ENCODE data around the gene OR6S1. TPM values are rescaled to one million over a fixed set of nuclear protein-coding genes. Genes with fewer than 3 reads are reported as not detected.

Gene OR6S1
- total and polyA plus RNA-seq, 7 experiments from 2014 or later, result not detected

- peaks cover 25 to 44% (median 35%) of the 10 kb centered on the region in 7 donors for H3K4me1 Mint-ChIP-seq
- Histone ChIP-seq H3K27ac (ENCODE audit: low read depth, low read length) (no peak overlapping the region), H3K27me3 (ENCODE audit: control insufficient read depth in 2 of 2, insufficient read depth in 2 of 2, low read length in 2 of 2) (peaks cover 3 to 18% of the 10 kb centered on the region in 2 donors), H3K4me3 (ENCODE audit: low read length) (no peak overlapping the region), H3K36me3 (ENCODE audit: control insufficient read depth in 2 of 3, insufficient read depth in 3 of 3, low read length in 3 of 3) (no peaks in the 10 kb centered on the region), H3K4me1 (ENCODE audit: control insufficient read depth in 2 of 2, insufficient read depth in 2 of 2, low read length in 2 of 2) (peaks cover 0 to 7% of the 10 kb centered on the region in 2 donors), H3K9me3 (ENCODE audit: control insufficient read depth in 2 of 3, low read length in 3 of 3) (no peaks in the 10 kb centered on the region)
- intact Hi-C loops (cut with micrococcal nuclease), result no loop called here
- CTCF ChIA-PET, result interaction anchor here (0.9 to 2.5 kb wide), 8 partner anchors 24 to 267 kb away, joined by 3 to 17 read pairs (median 3); no protein-coding TSS in a partner anchor
- peaks cover 54 to 70% (median 64%) of the 10 kb centered on the region in 5 donors for H3K27me3 Mint-ChIP-seq
- peaks cover 0 to 5% (median 0%) of the 10 kb centered on the region in 11 donors for H3K9me3 Mint-ChIP-seq
- peak overlapping the region in 4 of 10 donors; percentile 2 to 25 (median 12) for H3K4me3 Mint-ChIP-seq
- peak overlapping the region in 1 of 9 donors; percentile 25 for H3K27ac Mint-ChIP-seq
- peaks cover 0 to 7% (median 0%) of the 10 kb centered on the region in 5 donors for H3K36me3 Mint-ChIP-seq
- DNase-seq, result peak in 3 of 9 donors; percentile 17 to 33 (median 22)
- POLR2A ChIA-PET, result interaction anchor here (0.6 to 1.1 kb wide), 2 partner anchors 21 to 24 kb away, joined by 3 to 4 read pairs; no protein-coding TSS in a partner anchor
- ATAC-seq, result peak; percentile 73
Measured at GRCh38 chr14:20657216-20658211, 16.0 kb upstream of the OR6S1 start.

GRCh38 chr14:20656274-20656673 is 14.8 kb upstream of the OR6S1 start:
- H3K9me3 Mint-ChIP-seq, result peaks cover 0 to 5% (median 0%) of the 10 kb centered on the region in 11 donors
- intact Hi-C loops (cut with micrococcal nuclease), result no loop called here
- Histone ChIP-seq H3K4me3 (ENCODE audit: low read length) (no peak overlapping the region), H3K36me3 (ENCODE audit: control insufficient read depth in 2 of 3, insufficient read depth in 3 of 3, low read length in 3 of 3) (no peaks in the 10 kb centered on the region), H3K4me1 (ENCODE audit: control insufficient read depth in 2 of 2, insufficient read depth in 2 of 2, low read length in 2 of 2) (peaks cover 0 to 6% of the 10 kb centered on the region in 2 donors), H3K9me3 (ENCODE audit: control insufficient read depth in 2 of 3, low read length in 3 of 3) (no peaks in the 10 kb centered on the region), H3K27ac (ENCODE audit: low read depth, low read length) (no peak overlapping the region), H3K27me3 (ENCODE audit: control insufficient read depth in 2 of 2, insufficient read depth in 2 of 2, low read length in 2 of 2) (peaks cover 9 to 25% of the 10 kb centered on the region in 2 donors)
- peaks cover 64 to 82% (median 70%) of the 10 kb centered on the region in 5 donors for H3K27me3 Mint-ChIP-seq
- ChIA-PET CTCF (interaction anchor here (0.7 to 1.5 kb wide), 4 partner anchors 25 to 304 kb away, joined by 3 to 5 read pairs (median 3); no protein-coding TSS in a partner anchor), POLR2A (no interaction called here)
- no peak overlapping the region for H3K4me3 Mint-ChIP-seq
- no peak overlapping the region for H3K27ac Mint-ChIP-seq
- H3K36me3 Mint-ChIP-seq, result peaks cover 0 to 7% (median 0%) of the 10 kb centered on the region in 5 donors
- DNase-seq (no peak), ATAC-seq (no peak)
- peaks cover 18 to 34% (median 33%) of the 10 kb centered on the region in 7 donors for H3K4me1 Mint-ChIP-seq

GRCh38 chr14:20655851-20656250 is 14.4 kb upstream of the OR6S1 start:
- peaks cover 0 to 7% (median 0%) of the 10 kb centered on the region in 5 donors for H3K36me3 Mint-ChIP-seq
- DNase-seq (no peak), ATAC-seq (no peak)
- Histone ChIP-seq H3K4me3 (ENCODE audit: low read length) (no peak overlapping the region), H3K27me3 (ENCODE audit: control insufficient read depth in 2 of 2, insufficient read depth in 2 of 2, low read length in 2 of 2) (peaks cover 9 to 25% of the 10 kb centered on the region in 2 donors), H3K36me3 (ENCODE audit: control insufficient read depth in 2 of 3, insufficient read depth in 3 of 3, low read length in 3 of 3) (no peaks in the 10 kb centered on the region), H3K27ac (ENCODE audit: low read depth, low read length) (no peak overlapping the region), H3K4me1 (ENCODE audit: control insufficient read depth in 2 of 2, insufficient read depth in 2 of 2, low read length in 2 of 2) (peaks cover 0 to 6% of the 10 kb centered on the region in 2 donors), H3K9me3 (ENCODE audit: control insufficient read depth in 2 of 3, low read length in 3 of 3) (no peaks in the 10 kb centered on the region)
- no peak overlapping the region for H3K4me3 Mint-ChIP-seq
- POLR2A ChIA-PET, result no interaction called here
- peaks cover 66 to 82% (median 71%) of the 10 kb centered on the region in 5 donors for H3K27me3 Mint-ChIP-seq
- peaks cover 18 to 34% (median 33%) of the 10 kb centered on the region in 7 donors for H3K4me1 Mint-ChIP-seq
- CTCF ChIA-PET, result interaction anchor here (0.7 to 1.5 kb wide), 2 partner anchors 37 to 304 kb away, joined by 3 read pairs; no protein-coding TSS in a partner anchor
- intact Hi-C loops (cut with micrococcal nuclease), result no loop called here
- H3K9me3 Mint-ChIP-seq, result peaks cover 0 to 5% (median 0%) of the 10 kb centered on the region in 11 donors
- H3K27ac Mint-ChIP-seq, result no peak overlapping the region

GRCh38 chr14:20652996-20653975 is 11.8 kb upstream of the OR6S1 start:
- POLR2A ChIA-PET, result no interaction called here
- Mint-ChIP-seq H3K9me3 (peaks cover 0 to 5% (median 0%) of the 10 kb centered on the region in 11 donors), H3K4me3 (peak overlapping the region; percentile 43 to 73 (median 61))

GRCh38 chr14:20645481-20645880 is 4.0 kb upstream of the OR6S1 start:
- DNase-seq (no peak), ATAC-seq (no peak)
- H3K27me3 Mint-ChIP-seq, result peaks cover 26 to 60% (median 35%) of the 10 kb centered on the region in 5 donors
- peaks cover 0 to 3% of the 10 kb centered on the region in 2 donors for H3K27me3 ChIP-seq (ENCODE audit: control insufficient read depth in 2 of 2, insufficient read depth in 2 of 2, low read length in 2 of 2)
- H3K4me3 Mint-ChIP-seq, result no peak overlapping the region
- H3K9me3 ChIP-seq (ENCODE audit: control insufficient read depth in 2 of 3, low read length in 3 of 3), result no peaks in the 10 kb centered on the region
- ChIA-PET POLR2A (interaction anchor here (1.1 kb wide), 1 partner anchor 23 kb away, joined by 3 read pairs; no protein-coding TSS in a partner anchor), CTCF (interaction anchor here (1.0 kb wide), 1 partner anchor 46 kb away, joined by 3 read pairs; no protein-coding TSS in a partner anchor)
- H3K27ac ChIP-seq (ENCODE audit: low read depth, low read length), result no peak overlapping the region
- no peak overlapping the region for H3K27ac Mint-ChIP-seq
- H3K36me3 Mint-ChIP-seq, result peaks cover 0 to 3% (median 0%) of the 10 kb centered on the region in 5 donors
- H3K9me3 Mint-ChIP-seq, result peaks cover 0 to 2% (median 0%) of the 10 kb centered on the region in 11 donors
- no peaks in the 10 kb centered on the region for H3K4me1 ChIP-seq (ENCODE audit: control insufficient read depth in 2 of 2, insufficient read depth in 2 of 2, low read length in 2 of 2)
- H3K36me3 ChIP-seq (ENCODE audit: control insufficient read depth in 2 of 3, insufficient read depth in 3 of 3, low read length in 3 of 3), result no peaks in the 10 kb centered on the region
- no peaks in the 10 kb centered on the region for H3K4me1 Mint-ChIP-seq
- H3K4me3 ChIP-seq (ENCODE audit: low read length), result no peak overlapping the region
- intact Hi-C loops (cut with micrococcal nuclease), result no loop called here

More at GRCh38 chr14:20652996-20653975, 11.8 kb upstream of the OR6S1 start:
- no peak overlapping the region for H3K4me3 ChIP-seq (ENCODE audit: low read length)
- no peak overlapping the region for H3K27ac ChIP-seq (ENCODE audit: low read depth, low read length)
- peak in 8 of 9 donors; percentile 22 to 61 (median 36) for DNase-seq
- Mint-ChIP-seq H3K36me3 (peaks cover 0 to 7% (median 0%) of the 10 kb centered on the region in 5 donors), H3K27me3 (peaks cover 71 to 78% (median 73%) of the 10 kb centered on the region in 5 donors), H3K4me1 (peaks cover 18 to 34% (median 31%) of the 10 kb centered on the region in 7 donors), H3K27ac (peak overlapping the region in 1 of 9 donors; percentile 69)
- CTCF ChIA-PET, result interaction anchor here (0.7 kb wide), 1 partner anchor 136 kb away, joined by 4 read pairs; no protein-coding TSS in a partner anchor
- peak; percentile 56 for ATAC-seq
- H3K36me3 ChIP-seq (ENCODE audit: control insufficient read depth in 2 of 3, insufficient read depth in 3 of 3, low read length in 3 of 3), result no peaks in the 10 kb centered on the region
- peaks cover 9 to 25% of the 10 kb centered on the region in 2 donors for H3K27me3 ChIP-seq (ENCODE audit: control insufficient read depth in 2 of 2, insufficient read depth in 2 of 2, low read length in 2 of 2)
- no peaks in the 10 kb centered on the region for H3K9me3 ChIP-seq (ENCODE audit: control insufficient read depth in 2 of 3, low read length in 3 of 3)
- intact Hi-C loops (cut with micrococcal nuclease), result loop anchor here (1.0 to 5.0 kb wide), 3 partner anchors 23 to 41 kb away; no protein-coding TSS in a partner anchor
- H3K4me1 ChIP-seq (ENCODE audit: control insufficient read depth in 2 of 2, insufficient read depth in 2 of 2, low read length in 2 of 2), result peaks cover 0 to 6% of the 10 kb centered on the region in 2 donors

Data from naive thymus-derived CD4-positive, alpha-beta T cell (primary cell).